K562 (cell line): ENCODE results near the gene NOD1.

ENCODE experiments used
- BHLHE40 ChIP-seq: IDR thresholded peaks from 2 replicates; pipeline ENCODE4 v1.6.1; 2011; ENCODE audit warnings: low read length, improper control_type of control experiment
- CTCF ChIP-seq, 3 experiments: IDR thresholded peaks in 2 of 3; conservative IDR thresholded peaks in 1 of 3; 2 replicates each; pipeline ENCODE4 v1.5.1; 2011 to 2012; ENCODE audit warnings: low read length in 3 of 3, mild to moderate bottlenecking in 3 of 3, control low read depth in 2 of 3, improper control_type of control experiment in 1 of 3, inconsistent platforms in 1 of 3, low read depth in 1 of 3, mixed read lengths in 1 of 3, moderate library complexity in 1 of 3; ENCODE audit not compliant: insufficient read depth in 2 of 3
- EP300 ChIP-seq: IDR thresholded peaks from 2 replicates; pipeline ENCODE4 v1.6.1; 2012; ENCODE audit warnings: low read length, improper control_type of control experiment
- EZH2 ChIP-seq: IDR thresholded peaks from 2 replicates; pipeline ENCODE4 v1.6.1; 2012; ENCODE audit warnings: low read depth, mild to moderate bottlenecking, inconsistent platforms, low read length, borderline replicate concordance
- NR2C2 ChIP-seq, 2 experiments: fragments of 200-800 bp in 1 of 2; sonication (Bioruptor generic) in 1 of 2; sonication (generic) in 1 of 2; formaldehyde crosslinking in 1 of 2; IDR thresholded peaks; 2 replicates each; pipeline versions ENCODE4 v1.6.1 to v1.8.0; 2016 to 2022; ENCODE audit warnings: mild to moderate bottlenecking in 1 of 2, missing compliant biosample characterization in 1 of 2, missing genetic modification characterization in 1 of 2, missing genetic modification reagents in 1 of 2
- TCF7L2 ChIP-seq: fragments of 150-350 bp; IDR thresholded peaks from 2 replicates; pipeline ENCODE4 v1.6.1; 2016; ENCODE audit warnings: low read depth, mild to moderate bottlenecking, low read length, moderate library complexity
- TEAD2 ChIP-seq: fragments of 450-650 bp; IDR thresholded peaks from 2 replicates; pipeline ENCODE4 v1.6.1; 2016; ENCODE audit warnings: missing genetic modification characterization, control low read depth, missing compliant biosample characterization
- ZBTB5 ChIP-seq: fragments of 450-650 bp; IDR thresholded peaks from 2 replicates; pipeline ENCODE4 v1.6.1; 2017; ENCODE audit warnings: antibody characterized with exemption
- ZNF184 ChIP-seq: sonication (generic); formaldehyde crosslinking; IDR thresholded peaks from 2 replicates; pipeline ENCODE4 v1.5.0; 2020; ENCODE audit warnings: missing genetic modification reagents
- ZNF212 ChIP-seq: fragments of 450-650 bp; formaldehyde crosslinking; IDR thresholded peaks from 2 replicates; pipeline ENCODE4 v1.4.0; 2020; ENCODE audit warnings: mild to moderate bottlenecking

GRCh38 chr7:30465811-30466180 lies 12.8 kb downstream of the NOD1 start:
- no peak for TF ChIP-seq ZNF184 (CRISPR knock-in tag)
- TF ChIP-seq NR2C2 (CRISPR knock-in tag; IDR thresholded peaks at IDR 0.05) = no peak
- TF ChIP-seq NR2C2 (tag; IDR thresholded peaks at IDR 0.05) = no peak
- TF ChIP-seq EZH2 = no peak
- no peak for TF ChIP-seq EP300
- no peak for TF ChIP-seq TEAD2
- no peak for TF ChIP-seq TCF7L2
- TF ChIP-seq CTCF (IDR thresholded peaks at IDR 0.05 in 2 of 3, conservative IDR thresholded peaks at IDR 0.05 in 1 of 3; ENCODE audit: insufficient read depth in 2 of 3, low read depth in 1 of 3, low read length in 3 of 3) = no peak
- TF ChIP-seq ZNF212 = no peak
- TF ChIP-seq BHLHE40 = no peak
- TF ChIP-seq ZBTB5 = no peak
